Colonic mucosa (tissue), 4 donors: ENCODE data around the gene DENR. TPM values are rescaled to one million over a fixed set of nuclear protein-coding genes. Genes with fewer than 3 reads are reported as not detected.

ENCODE experiments used
- DNase-seq: peaks from one replicate; pipeline ENCODE4 v3.0.0-alpha.2; 2020
- H3K27ac ChIP-seq: fragments of 200-600 bp; one replicate; pipeline ENCODE4 v1.8.0; 2021
- H3K27me3 ChIP-seq: fragments of 200-600 bp; one replicate; pipeline ENCODE4 v1.8.0; 2021
- H3K36me3 ChIP-seq: fragments of 200-600 bp; one replicate; pipeline ENCODE4 v1.8.0; 2021
- H3K4me1 ChIP-seq: fragments of 200-600 bp; one replicate; pipeline ENCODE4 v1.8.0; 2021; ENCODE audit warnings: mild to moderate bottlenecking
- H3K4me3 ChIP-seq: fragments of 200-600 bp; one replicate; pipeline ENCODE4 v1.8.0; 2021
- H3K9ac ChIP-seq, 2 donors: one replicate each; pipeline ENCODE4 v1.7.0; 2013; ENCODE audit warnings: control low read depth in 2 of 2, low read depth in 2 of 2, low read length in 2 of 2
- H3K9me3 ChIP-seq: fragments of 200-600 bp; one replicate; pipeline ENCODE4 v1.8.0; 2021
- CTCF ChIP-seq: fragments of 200-600 bp; IDR thresholded peaks from one replicate; pipeline ENCODE4 v1.8.0; 2022; ENCODE audit warnings: antibody characterized with exemption, mild to moderate bottlenecking
- intact Hi-C: fragments of 100-400 bp; cut with DNase I; formaldehyde crosslinking; loops from one replicate; pipeline ENCODE4 v1.14.1; 2022
- total RNA-seq, 2 donors: library from RNA; stranded (reverse); fragmentation: NEBNext Ultra II Directional in 1 of 2; extraction: Animal tissue kit (Norgen Biotek cat#: 25700) in 1 of 2; gene quantifications; one replicate each; pipeline ENCODE4 v1.2.1, GENCODE V29; 2021
- donor health status: healthy.
- donor health status: DM: no; HTN: no; CAD: no.
- donor health status: DM: no; HTN: no; CAD: no.

Gene DENR
- total RNA-seq, 2 donors from 2014 or later: 35.8 to 37.8 TPM

- Histone ChIP-seq H3K4me3 (no peak overlapping the region), H3K9ac (no peak overlapping the region), H3K9me3 (no peaks in the 10 kb centered on the region), H3K36me3 (no peaks in the 10 kb centered on the region), H3K27ac (no peak overlapping the region), H3K27me3 (no peaks in the 10 kb centered on the region), H3K4me1 (no peaks in the 10 kb centered on the region)
- DNase-seq: no peak
- TF ChIP-seq CTCF: no peak
- intact Hi-C loops: no loop called here
Measured at GRCh38 chr12:122721057-122721545, 31.5 kb upstream of the DENR start.

- Histone ChIP-seq H3K36me3 (no peaks in the 10 kb centered on the region), H3K27me3 (no peaks in the 10 kb centered on the region), H3K9ac (no peak overlapping the region), H3K27ac (no peak overlapping the region), H3K9me3 (no peaks in the 10 kb centered on the region), H3K4me1 (no peaks in the 10 kb centered on the region), H3K4me3 (no peak overlapping the region)
- intact Hi-C loops: no loop called here
- no peak for DNase-seq
- TF ChIP-seq CTCF: no peak
Measured at GRCh38 chr12:122722387-122722786, 30.2 kb upstream of the DENR start.

GRCh38 chr12:122724641-122725243 lies 27.9 kb upstream of the DENR start:
- H3K36me3 ChIP-seq: no peaks in the 10 kb centered on the region
- H3K4me3 ChIP-seq: no peak overlapping the region
- DNase-seq: no peak
- intact Hi-C loops: no loop called here
- H3K9me3 ChIP-seq: no peaks in the 10 kb centered on the region
- no peak overlapping the region for H3K9ac ChIP-seq
- TF ChIP-seq CTCF: no peak
- no peaks in the 10 kb centered on the region for H3K27me3 ChIP-seq
- no peak overlapping the region for H3K27ac ChIP-seq
- H3K4me1 ChIP-seq: no peaks in the 10 kb centered on the region

- Histone ChIP-seq H3K4me1 (no peaks in the 10 kb centered on the region), H3K4me3 (no peak overlapping the region), H3K9me3 (no peaks in the 10 kb centered on the region), H3K9ac (no peak overlapping the region), H3K36me3 (no peaks in the 10 kb centered on the region), H3K27ac (no peak overlapping the region), H3K27me3 (no peaks in the 10 kb centered on the region)
- intact Hi-C loops: no loop called here
- TF ChIP-seq CTCF: no peak
- DNase-seq: no peak
Measured at GRCh38 chr12:122725452-122726079, 27.1 kb upstream of the DENR start.

- Histone ChIP-seq H3K27me3 (no peaks in the 10 kb centered on the region), H3K27ac (no peak overlapping the region), H3K4me1 (no peaks in the 10 kb centered on the region), H3K9ac (no peak overlapping the region), H3K4me3 (no peak overlapping the region), H3K36me3 (no peaks in the 10 kb centered on the region), H3K9me3 (no peaks in the 10 kb centered on the region)
- no peak for DNase-seq
- no peak for TF ChIP-seq CTCF
- intact Hi-C loops: no loop called here
Measured at GRCh38 chr12:122726080-122726558, 26.5 kb upstream of the DENR start.
